GM11168 (cell line): ENCODE data around the gene TANGO6.
"Not testable (repeated sequence)": the region's sequence is repeated elsewhere in the genome, so short reads cannot be mapped to it uniquely, and the experiment has no call there.

ENCODE experiments used
- in situ Hi-C: fragments of 300-500 bp; cut with MboI; formaldehyde crosslinking; loops from one replicate; pipeline ENCODE4 v1.12.0; 2022; ENCODE audit warnings: low sequenced_read_pairs; ENCODE audit not compliant: unreplicated experiment

Gene TANGO6

DNA sequence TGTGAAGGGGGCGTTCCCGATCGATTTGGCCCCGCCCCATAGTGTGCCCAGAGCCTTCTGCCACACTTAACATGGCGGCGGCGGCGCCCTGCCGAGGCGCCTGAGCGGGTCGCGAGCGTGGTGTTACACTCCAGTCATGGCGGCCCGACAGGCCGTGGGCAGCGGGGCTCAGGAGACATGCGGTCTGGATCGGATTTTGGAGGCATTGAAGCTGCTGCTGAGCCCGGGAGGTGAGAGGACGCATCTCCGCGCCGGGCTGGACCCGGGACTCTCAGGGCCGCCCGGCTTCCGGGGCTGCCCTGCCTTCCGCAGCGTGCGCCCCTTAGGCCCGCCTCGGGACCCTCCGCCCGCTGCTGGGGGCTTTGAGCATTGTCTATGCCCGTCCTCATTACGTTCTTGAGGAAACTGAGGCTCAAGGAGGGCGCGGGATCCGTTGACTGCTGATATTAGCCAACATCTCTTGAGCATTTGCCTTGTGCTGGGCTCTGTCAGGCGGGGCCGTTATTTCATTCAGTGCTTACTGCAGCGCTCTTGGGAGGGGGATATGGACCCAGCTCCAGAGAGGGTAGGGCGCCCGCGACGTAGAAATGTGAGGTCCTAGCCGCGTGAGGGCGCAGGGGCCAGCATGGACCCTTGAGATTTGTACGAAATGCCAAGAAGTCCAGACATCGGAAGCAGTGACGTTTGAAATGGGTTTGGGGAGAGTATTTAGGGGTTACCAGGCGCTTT, at the start of gene TANGO6:
TANGO6 (plus strand) TSS at position 50 of the 729 bp plus-strand sequence; CDS start at position 137, 87 bp downstream.
- in situ Hi-C loops, result no loop called here

DNA sequence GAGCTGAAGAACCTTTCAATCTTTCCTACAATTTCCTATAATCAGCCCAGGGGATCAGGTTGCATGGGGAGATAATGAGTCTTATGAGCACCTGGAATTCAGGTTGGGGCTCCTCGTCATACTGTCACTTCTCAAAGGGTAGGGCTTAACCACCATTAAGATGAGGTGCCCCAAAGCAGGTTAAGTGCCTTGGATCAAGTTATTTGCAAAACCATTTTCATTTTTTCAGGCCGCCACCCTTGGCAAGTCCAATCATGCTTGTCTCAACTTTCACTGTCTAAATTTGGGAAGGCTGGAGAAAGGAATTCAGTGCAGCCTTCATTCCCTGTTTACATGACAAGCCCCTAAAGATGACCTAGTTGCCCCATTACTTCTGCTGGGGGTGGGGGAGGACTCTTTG, 44.9 kb upstream of the TANGO6 start:
- in situ Hi-C loops, result loop anchor here (5.0 kb wide), 1 partner anchor 91 kb away; no protein-coding TSS in a partner anchor

DNA sequence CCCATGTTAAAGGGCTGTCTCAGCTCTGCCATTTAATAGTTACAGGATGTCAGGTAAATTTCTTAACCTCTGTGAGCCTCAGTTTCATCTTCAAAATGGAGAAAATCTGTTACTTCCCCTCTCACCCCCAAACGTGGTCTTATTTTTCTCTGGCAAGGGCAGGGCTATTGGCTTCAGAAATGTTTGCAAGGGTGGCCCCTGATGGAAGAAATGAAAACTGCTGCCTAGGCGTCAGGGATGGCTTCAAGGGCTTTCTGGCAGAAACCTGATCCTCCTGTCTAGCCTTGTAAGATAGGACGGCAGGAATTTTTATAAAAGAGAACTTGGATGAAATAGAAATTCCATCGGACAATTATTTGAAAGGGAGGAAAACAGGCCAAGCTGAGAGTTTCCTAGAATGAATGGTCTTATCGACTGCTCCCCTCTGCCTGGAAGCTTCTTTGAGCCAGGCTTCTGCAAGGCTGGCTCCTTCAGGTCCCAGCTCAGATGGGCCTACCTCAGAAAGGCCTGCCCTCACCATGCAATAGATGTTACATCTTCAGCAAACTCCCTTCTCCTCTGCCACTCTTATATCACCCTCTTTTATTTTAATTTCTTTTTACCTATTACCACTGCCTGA, 43.0 kb upstream of the TANGO6 start:
- in situ Hi-C loops, result loop anchor here (25.0 kb wide), 1 partner anchor 238 kb away; no protein-coding TSS in a partner anchor

DNA sequence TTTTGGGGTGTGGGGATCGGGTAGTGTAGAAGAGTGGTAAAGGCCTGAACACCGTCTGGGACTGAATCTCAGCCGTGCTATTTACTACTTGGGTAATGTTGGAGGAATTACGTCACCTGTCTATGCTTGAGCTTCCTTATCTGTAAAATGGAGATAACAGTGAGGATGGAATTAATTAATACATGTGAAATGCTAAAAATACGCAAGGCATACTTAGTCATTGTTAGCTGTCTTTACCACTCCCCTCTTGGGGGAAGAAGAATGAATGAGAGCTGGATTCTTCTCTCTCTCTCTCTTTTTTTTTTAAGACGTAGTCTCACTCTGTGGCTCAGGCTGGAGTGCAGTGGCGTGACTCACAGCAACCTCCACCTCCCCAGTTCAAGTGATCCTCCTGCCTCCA, 41.1 kb upstream of the TANGO6 start:
- in situ Hi-C loops, result loop anchor here (25.0 kb wide), 1 partner anchor 240 kb away; no protein-coding TSS in a partner anchor

DNA sequence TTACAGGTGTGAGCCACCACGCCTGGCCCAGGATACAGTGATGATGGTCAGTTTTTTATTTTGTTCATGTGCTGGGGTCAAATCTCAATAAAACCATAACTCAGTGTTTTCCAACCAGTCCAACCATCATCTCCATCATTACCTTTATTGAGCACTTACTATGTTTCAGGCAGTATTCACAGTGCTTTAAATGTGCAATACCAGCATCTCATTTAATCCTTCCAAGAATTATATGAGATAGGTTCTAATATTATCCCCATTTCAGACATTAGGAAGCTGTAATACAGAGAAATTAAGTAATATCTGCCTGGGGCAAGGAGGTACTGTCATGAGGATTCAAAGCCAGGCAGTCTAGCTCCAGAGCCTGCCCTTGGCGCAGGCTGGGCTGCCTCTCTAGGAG, 36.9 kb upstream of the TANGO6 start:
- in situ Hi-C loops, result loop anchor here (25.0 kb wide), 1 partner anchor 244 kb away; no protein-coding TSS in a partner anchor

DNA sequence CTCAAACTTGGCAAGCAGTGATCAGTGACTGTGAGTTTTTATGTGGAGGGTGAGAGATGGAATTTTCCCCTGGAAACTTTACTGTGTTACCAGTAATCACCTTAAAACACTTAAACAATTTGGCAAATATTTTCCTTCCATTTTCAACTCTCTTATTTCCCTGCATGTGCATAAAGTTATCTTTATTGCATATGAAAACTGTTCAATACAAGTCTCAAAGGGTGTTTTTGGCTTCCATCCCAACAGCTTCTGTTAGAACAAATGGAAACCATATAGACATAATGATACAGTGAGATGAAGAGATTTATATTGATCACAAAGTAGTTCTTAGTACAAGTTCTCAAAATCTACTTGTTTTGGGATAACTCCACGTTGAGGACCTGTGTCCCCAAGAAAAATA, 36.4 kb upstream of the TANGO6 start:
- in situ Hi-C loops, result loop anchor here (25.0 kb wide), 1 partner anchor 245 kb away; no protein-coding TSS in a partner anchor

DNA sequence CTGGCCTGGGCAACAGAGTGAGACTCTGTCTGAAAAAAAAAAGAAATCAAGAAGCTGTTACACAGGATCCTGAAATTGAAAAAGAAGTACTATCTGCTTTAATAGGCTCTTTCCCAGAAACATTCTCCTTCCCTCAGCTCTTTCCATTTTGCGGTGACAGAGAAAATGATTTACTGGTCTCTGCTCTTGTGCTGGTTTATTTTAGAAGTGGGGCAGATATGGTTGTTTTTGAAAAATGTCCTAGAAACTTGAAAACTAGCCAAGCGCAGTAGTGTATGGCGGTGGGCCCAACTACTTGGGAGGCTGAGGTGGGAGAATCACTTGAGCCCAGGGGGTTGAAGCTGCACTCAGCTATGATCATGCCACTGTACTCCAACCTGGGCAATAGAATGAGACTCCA, 28.8 kb upstream of the TANGO6 start:
- in situ Hi-C loops, result loop anchor here (25.0 kb wide), 1 partner anchor 252 kb away; no protein-coding TSS in a partner anchor

DNA sequence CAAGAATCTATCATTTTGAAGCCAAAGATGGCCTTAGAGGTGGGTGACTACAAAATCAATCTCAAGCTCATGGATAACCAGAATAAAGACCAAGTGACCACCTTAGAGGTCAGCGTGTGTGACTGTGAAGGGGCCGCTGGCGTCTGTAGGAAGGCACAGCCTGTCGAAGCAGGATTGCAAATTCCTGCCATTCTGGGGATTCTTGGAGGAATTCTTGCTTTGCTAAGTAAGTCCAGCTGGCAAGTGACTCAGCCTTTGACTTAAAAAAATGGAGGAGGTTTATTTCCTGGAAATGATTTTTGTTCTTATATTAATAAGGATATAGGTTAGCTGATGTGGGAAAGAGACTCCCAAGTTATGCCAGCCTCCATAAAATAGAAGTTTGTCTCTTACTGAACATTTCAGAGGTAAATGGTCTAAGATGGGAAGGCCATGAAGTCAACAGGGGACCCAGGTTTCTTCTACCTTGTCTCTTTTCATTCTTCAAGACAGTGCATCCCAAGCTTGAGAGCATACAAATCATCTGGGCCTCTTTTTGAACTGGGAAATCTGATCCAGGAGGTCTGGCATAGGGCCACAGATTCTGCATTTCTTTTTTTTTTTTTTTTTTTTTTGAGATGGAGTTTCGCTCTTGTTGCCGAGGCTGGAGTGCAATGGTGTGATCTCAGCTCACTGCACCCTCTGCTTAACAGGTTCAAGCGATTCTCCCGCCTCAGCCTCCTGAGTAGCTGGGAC, 19.8 kb upstream of the TANGO6 start:
- in situ Hi-C loops, result loop anchor here (25.0 kb wide), 1 partner anchor 261 kb away; no protein-coding TSS in a partner anchor

DNA sequence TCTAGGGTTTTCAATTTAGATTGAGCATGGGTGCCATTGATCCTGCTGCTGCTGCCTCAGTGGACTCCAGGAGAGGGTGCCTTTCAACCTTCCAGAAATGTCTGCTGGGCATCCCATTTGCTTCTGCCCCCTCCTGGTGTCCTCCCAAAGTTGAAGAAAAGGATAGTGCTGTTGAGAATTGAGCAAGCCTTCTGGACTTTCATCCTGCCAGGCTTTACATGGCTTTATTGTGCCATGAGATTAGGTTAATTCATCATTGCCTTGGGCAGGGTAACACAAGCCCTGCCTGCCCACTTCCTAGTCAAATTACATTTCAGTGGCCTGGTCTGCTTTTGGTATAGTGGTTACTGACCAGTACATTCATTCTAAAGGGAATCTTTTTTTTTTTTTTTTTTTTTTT, 17.9 kb upstream of the TANGO6 start:
- in situ Hi-C loops, result no loop called here

DNA sequence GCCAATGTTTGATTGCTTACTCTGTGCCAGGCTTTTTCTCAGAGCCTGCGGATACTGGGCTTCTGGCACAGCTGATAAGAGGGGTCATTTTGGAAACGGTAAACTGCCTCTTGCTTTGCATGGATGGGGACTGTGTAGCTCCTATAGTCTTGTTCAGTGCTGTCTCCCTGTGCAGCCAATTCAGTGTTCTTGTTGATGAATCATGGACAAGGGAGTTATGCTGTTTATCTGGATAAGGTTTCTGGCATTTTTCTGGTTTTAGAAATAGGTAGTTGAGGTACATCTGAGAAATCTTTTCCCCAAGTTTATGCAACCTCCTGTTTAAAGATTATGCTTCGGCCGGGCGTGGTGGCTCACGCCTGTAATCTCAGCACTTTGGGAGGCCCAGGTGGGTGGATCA, 16.7 kb upstream of the TANGO6 start:
- in situ Hi-C loops, result no loop called here

DNA sequence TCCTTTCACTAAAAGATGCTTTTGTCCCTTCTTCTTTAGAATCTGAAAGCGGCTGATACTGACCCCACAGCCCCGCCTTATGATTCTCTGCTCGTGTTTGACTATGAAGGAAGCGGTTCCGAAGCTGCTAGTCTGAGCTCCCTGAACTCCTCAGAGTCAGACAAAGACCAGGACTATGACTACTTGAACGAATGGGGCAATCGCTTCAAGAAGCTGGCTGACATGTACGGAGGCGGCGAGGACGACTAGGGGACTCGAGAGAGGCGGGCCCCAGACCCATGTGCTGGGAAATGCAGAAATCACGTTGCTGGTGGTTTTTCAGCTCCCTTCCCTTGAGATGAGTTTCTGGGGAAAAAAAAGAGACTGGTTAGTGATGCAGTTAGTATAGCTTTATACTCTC, 10.1 kb upstream of the TANGO6 start:
- in situ Hi-C loops, result no loop called here

DNA sequence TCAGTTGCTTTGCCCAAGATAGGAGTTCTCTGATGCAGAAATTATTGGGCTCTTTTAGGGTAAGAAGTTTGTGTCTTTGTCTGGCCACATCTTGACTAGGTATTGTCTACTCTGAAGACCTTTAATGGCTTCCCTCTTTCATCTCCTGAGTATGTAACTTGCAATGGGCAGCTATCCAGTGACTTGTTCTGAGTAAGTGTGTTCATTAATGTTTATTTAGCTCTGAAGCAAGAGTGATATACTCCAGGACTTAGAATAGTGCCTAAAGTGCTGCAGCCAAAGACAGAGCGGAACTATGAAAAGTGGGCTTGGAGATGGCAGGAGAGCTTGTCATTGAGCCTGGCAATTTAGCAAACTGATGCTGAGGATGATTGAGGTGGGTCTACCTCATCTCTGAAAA, 8.8 kb upstream of the TANGO6 start:
- in situ Hi-C loops, result no loop called here

DNA sequence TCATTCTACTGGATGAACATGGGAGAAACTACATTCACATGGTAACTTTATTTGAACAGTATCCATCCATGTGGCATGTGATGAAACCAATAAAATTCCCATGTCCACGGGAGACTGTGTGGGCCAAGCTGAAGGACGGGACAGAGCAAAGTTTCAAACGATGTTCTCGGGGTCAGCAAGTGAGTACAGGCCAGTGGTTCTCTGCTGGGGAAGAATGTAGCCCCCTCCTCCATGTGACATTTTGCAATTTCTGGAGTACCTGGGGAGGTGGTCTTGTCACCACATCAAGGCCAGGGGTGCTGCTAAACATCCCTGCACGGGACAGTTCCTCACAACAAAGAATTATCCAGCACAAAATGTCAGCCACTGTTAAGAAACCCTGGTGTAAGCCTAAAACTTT, 7.4 kb upstream of the TANGO6 start:
- in situ Hi-C loops, result no loop called here

DNA sequence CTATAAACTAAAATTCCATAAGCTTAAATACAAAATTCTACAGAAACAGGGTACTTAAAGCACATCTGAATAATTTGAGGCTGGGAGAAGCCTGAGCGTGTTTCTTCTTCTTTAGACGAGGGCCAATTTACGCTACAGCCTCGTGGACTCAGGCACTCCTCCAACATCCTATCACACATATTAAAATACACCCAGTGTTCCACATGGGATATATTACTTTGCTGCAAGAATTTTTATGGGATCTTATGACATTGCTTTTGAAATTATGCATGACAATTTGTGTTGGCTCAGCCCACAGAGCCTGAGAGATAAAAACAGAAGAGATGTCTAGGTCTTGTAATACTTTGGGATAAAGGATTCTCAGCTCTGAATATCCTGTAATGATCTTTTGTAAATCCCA, 3.5 kb upstream of the TANGO6 start:
- in situ Hi-C loops, result no loop called here

DNA sequence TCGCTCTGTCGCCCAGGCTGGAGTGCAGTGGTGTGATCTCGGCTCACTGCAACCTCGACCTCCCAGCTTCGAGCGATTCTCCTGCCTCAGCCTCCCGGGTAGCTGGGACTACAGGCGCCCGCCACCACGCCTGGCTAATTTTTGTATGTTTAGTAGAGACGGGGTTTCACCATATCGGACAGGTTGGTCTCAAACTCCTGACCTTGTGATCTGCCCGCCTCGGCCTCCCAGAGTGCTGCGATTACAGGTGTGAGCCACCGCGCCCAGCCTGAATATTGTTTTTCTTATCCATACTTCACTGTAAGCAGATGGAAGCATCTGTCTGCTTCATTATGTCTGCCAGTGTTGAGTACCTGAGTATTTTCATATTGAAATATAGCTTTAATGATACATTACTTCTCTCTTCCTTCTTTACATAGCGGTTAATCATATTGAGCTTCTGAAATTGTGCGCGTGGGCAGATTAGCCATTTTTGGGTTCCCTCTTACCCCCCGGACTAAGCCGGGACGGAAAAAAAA, 308 bp upstream of the TANGO6 start:
- in situ Hi-C loops, result not testable (repeated sequence)

DNA sequence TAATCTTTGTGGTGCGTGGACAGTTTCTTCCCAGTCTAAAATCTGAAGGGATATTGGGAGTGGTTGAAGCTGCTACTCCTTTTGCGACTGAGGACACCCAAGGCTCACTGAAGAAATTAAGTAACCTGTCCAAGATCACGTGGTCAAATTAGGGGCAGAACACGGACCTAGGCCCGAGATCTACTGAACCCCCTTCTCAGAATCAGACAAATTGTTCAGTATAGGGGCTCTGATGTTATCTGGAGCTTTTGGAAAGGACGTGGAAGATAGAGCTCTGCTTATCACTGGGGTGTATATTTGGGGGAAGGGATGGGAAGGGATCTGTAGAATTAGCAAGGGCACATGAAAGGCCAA, 857 bp downstream of the TANGO6 start:
- in situ Hi-C loops, result no loop called here

DNA sequence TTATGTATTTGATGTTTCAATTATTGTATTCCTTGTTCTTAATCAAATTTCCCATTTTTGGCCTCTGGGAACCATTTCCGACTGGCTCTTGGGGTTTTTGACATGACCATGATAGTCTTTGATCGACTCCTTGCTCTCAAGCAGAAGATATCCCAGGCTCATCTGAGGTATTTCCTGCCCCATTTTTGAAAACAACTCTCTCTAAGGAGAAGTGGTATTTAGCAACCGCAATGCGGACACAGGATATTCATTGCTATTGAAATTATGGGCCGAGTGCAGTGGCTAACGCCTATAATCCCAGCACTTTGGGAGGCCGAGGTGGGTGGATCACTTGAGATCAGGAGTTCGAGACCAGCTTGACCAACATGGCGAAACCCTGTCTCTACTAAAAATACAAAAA, 5.5 kb downstream of the TANGO6 start:
- in situ Hi-C loops, result no loop called here

DNA sequence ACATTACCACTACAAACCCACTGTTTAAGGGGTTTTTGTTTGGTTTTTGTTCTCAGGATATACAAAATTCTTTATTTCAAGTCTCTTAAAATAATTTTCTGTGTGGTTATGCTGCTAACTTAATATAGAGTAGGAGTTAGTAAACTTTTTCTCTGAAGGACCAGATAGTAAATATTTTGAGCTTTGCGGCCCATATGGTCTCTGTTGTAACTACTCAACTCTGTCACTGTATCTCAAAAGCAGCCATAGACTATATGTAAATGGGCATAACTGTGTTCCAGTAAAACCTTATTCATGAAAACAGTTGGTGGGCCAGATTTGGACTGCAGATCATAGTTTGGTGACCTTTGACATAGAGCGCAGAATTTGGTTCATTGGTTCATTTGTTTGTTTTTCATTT, 7.2 kb downstream of the TANGO6 start:
- in situ Hi-C loops, result loop anchor here (10.0 to 25.0 kb wide), 3 partner anchors 274 to 437 kb away; no protein-coding TSS in a partner anchor

DNA sequence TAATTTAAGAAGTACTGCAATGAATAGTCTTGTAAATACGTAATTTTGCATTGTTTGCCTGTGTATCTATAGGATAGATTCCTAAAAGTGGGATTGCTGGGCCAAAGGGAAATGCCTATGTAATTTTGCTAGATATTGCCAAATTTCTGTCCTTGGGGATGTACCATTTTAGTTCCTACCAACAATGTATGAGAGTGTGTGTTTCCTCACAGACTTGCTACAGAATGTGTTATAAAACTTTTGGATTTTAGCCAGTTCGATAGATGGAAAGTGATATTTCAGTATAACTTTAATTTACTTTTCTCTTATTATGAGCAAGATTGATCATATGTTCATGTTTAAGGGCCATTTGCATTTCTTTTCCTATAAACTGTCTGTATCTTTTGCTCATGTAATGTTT, 8.3 kb downstream of the TANGO6 start:
- in situ Hi-C loops, result loop anchor here (10.0 to 25.0 kb wide), 3 partner anchors 273 to 436 kb away; no protein-coding TSS in a partner anchor

DNA sequence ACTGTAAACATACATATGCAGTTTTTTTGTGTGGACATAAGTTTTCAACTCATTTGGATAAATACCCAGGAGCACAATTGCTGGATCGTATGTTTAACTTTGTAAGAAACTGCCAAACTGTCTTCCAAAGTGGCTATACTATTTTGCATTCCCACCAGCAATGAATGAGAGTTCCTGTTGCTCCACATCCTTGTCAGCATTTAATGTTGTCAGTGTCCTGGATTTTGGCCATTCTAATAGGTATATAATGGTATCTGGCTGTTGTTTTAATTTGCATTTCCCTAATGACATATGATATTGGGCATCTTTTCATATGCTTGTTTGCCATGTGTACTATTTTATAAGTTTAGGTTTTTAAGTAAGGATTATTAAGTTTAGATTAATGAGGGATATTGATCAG, 14.1 kb downstream of the TANGO6 start:
- in situ Hi-C loops, result loop anchor here (10.0 to 25.0 kb wide), 3 partner anchors 267 to 430 kb away; no protein-coding TSS in a partner anchor
